H9 (cell line): Measurements from ENCODE around the gene ABCC11. TPM values are rescaled to one million over a fixed set of nuclear protein-coding genes. Genes with fewer than 3 reads are reported as not detected.

Experiments used
- DNase-seq: peaks from one replicate; pipeline ENCODE4 v3.0.0-alpha.2; 2017
- H2AFZ ChIP-seq: one replicate; pipeline ENCODE4 v1.6.1; 2013; ENCODE audit warnings: mild to moderate bottlenecking, low read length, control low read depth, moderate library complexity
- H2AK5ac ChIP-seq: 2 replicates; pipeline ENCODE4 v1.6.1; 2013; ENCODE audit warnings: low read length, control low read depth, mixed read lengths; ENCODE audit not compliant: insufficient read length
- H2BK120ac ChIP-seq: one replicate; pipeline ENCODE4 v1.6.1; 2013; ENCODE audit warnings: low read depth, mild to moderate bottlenecking, low read length, control low read depth, inconsistent platforms; ENCODE audit not compliant: poor library complexity, severe bottlenecking
- H2BK12ac ChIP-seq: 2 replicates; pipeline ENCODE4 v1.6.1; 2013; ENCODE audit warnings: low read length, control low read depth, mixed read lengths, low read depth; ENCODE audit not compliant: insufficient read length
- H2BK15ac ChIP-seq: 2 replicates; pipeline ENCODE4 v1.6.1; 2013; ENCODE audit warnings: low read depth, low read length, control low read depth
- H2BK20ac ChIP-seq: one replicate; pipeline ENCODE4 v1.6.1; 2013; ENCODE audit warnings: low read depth, mild to moderate bottlenecking, low read length, control low read depth, inconsistent platforms; ENCODE audit not compliant: poor library complexity, severe bottlenecking
- H2BK5ac ChIP-seq: 2 replicates; pipeline ENCODE4 v1.6.1; 2013; ENCODE audit warnings: low read length, control low read depth, mixed read lengths; ENCODE audit not compliant: insufficient read length
- H3K14ac ChIP-seq: 2 replicates; pipeline ENCODE4 v1.6.1; 2013; ENCODE audit warnings: low read length, control low read depth; ENCODE audit not compliant: insufficient read depth
- H3K18ac ChIP-seq: 2 replicates; pipeline ENCODE4 v1.6.1; 2013; ENCODE audit warnings: low read depth, mild to moderate bottlenecking, mixed read lengths, low read length, control low read depth; ENCODE audit not compliant: insufficient read length
- H3K23ac ChIP-seq: 2 replicates; pipeline ENCODE4 v1.6.1; 2013; ENCODE audit warnings: low read length, control low read depth, mixed read lengths, low read depth; ENCODE audit not compliant: insufficient read length
- H3K23me2 ChIP-seq: 2 replicates; pipeline ENCODE4 v1.6.1; 2013; ENCODE audit warnings: low read depth, mild to moderate bottlenecking, mixed read lengths, low read length, control low read depth; ENCODE audit not compliant: insufficient read length, poor library complexity, severe bottlenecking
- H3K27ac ChIP-seq: 2 replicates; pipeline ENCODE4 v1.5.1; 2013; ENCODE audit warnings: low read length, control low read depth, mixed read lengths, low read depth; ENCODE audit not compliant: insufficient read length
- H3K27me3 ChIP-seq: 2 replicates; pipeline ENCODE4 v1.6.1; 2013; ENCODE audit warnings: low read length, control low read depth, inconsistent platforms; ENCODE audit not compliant: insufficient read depth
- H3K4ac ChIP-seq: 2 replicates; pipeline ENCODE4 v1.6.1; 2013; ENCODE audit warnings: low read depth, mild to moderate bottlenecking, control low read depth, inconsistent platforms, low read length, moderate library complexity
- H3K4me1 ChIP-seq: 2 replicates; pipeline ENCODE4 v1.6.1; 2013; ENCODE audit warnings: low read length, control low read depth, inconsistent platforms; ENCODE audit not compliant: insufficient read depth
- H3K4me2 ChIP-seq: 2 replicates; pipeline ENCODE4 v1.6.1; 2013; ENCODE audit warnings: low read length, control low read depth, mixed read lengths; ENCODE audit not compliant: insufficient read length, insufficient read depth
- H3K56ac ChIP-seq: 2 replicates; pipeline ENCODE4 v1.6.1; 2013; ENCODE audit warnings: low read depth, mild to moderate bottlenecking, mixed read lengths, low read length, control low read depth; ENCODE audit not compliant: insufficient read length
- H3K79me1 ChIP-seq: 2 replicates; pipeline ENCODE4 v1.6.1; 2013; ENCODE audit warnings: low read depth, mild to moderate bottlenecking, moderate library complexity, low read length, control low read depth, inconsistent platforms; ENCODE audit not compliant: insufficient read depth, poor library complexity, severe bottlenecking
- H3K79me2 ChIP-seq: 2 replicates; pipeline ENCODE4 v1.6.1; 2013; ENCODE audit warnings: low read length, control low read depth, inconsistent platforms; ENCODE audit not compliant: insufficient read depth
- H3K9ac ChIP-seq: 2 replicates; pipeline ENCODE4 v1.6.1; 2013; ENCODE audit warnings: low read length, control low read depth, mixed read lengths; ENCODE audit not compliant: insufficient read length; ENCODE audit errors: extremely low read depth
- H3K9me3 ChIP-seq: one replicate; pipeline ENCODE4 v1.6.1; 2013; ENCODE audit warnings: low read depth, low read length, inconsistent platforms; ENCODE audit not compliant: control insufficient read depth
- H3T11ph ChIP-seq: one replicate; pipeline ENCODE4 v1.6.1; 2013; ENCODE audit warnings: mild to moderate bottlenecking, low read length, control low read depth, inconsistent platforms
- H4K20me1 ChIP-seq: one replicate; pipeline ENCODE4 v1.6.1; 2013; ENCODE audit not compliant: control insufficient read depth, insufficient read length, insufficient read depth
- H4K5ac ChIP-seq: 2 replicates; pipeline ENCODE4 v1.6.1; 2013; ENCODE audit warnings: low read depth, mild to moderate bottlenecking, mixed read lengths, low read length, control low read depth; ENCODE audit not compliant: insufficient read length
- H4K8ac ChIP-seq: replicated peaks from 2 replicates; pipeline ENCODE4 v1.6.1; 2013; ENCODE audit warnings: low read length, control low read depth, mixed read lengths, low read depth; ENCODE audit not compliant: insufficient read length
- H4K91ac ChIP-seq: 2 replicates; pipeline ENCODE4 v1.6.1; 2013; ENCODE audit warnings: low read depth, mild to moderate bottlenecking, moderate library complexity, mixed read lengths, low read length, control low read depth; ENCODE audit not compliant: insufficient read length
- H3K27ac Mint-ChIP-seq, 3 experiments: 2 replicates in 2 of 3; 3 replicates in 1 of 3; pipeline ENCODE4 v1.8.0; 2020 to 2021; ENCODE audit warnings: mixed read lengths in 3 of 3, mild to moderate bottlenecking in 1 of 3, moderate library complexity in 1 of 3
- H3K27me3 Mint-ChIP-seq: 2 replicates; pipeline ENCODE4 v1.8.0; 2021; ENCODE audit warnings: low read depth, mild to moderate bottlenecking, moderate library complexity, mixed read lengths
- H3K36me3 Mint-ChIP-seq, 3 experiments: 2 replicates in 2 of 3; 3 replicates in 1 of 3; pipeline ENCODE4 v1.8.0; 2020 to 2021; ENCODE audit warnings: low read depth in 3 of 3, mixed read lengths in 3 of 3; ENCODE audit not compliant: insufficient read depth in 1 of 3
- H3K4me1 Mint-ChIP-seq, 2 experiments: 2 replicates each; pipeline ENCODE4 v1.8.0; 2020; ENCODE audit warnings: mixed read lengths in 2 of 2
- H3K4me3 Mint-ChIP-seq, 2 experiments: 2 replicates in 1 of 2; 3 replicates in 1 of 2; pipeline ENCODE4 v1.8.0; 2020 to 2021; ENCODE audit warnings: mild to moderate bottlenecking in 2 of 2, mixed read lengths in 2 of 2, moderate library complexity in 1 of 2
- H3K9me3 Mint-ChIP-seq, 2 experiments: 2 replicates in 1 of 2; 3 replicates in 1 of 2; pipeline ENCODE4 v1.8.0; 2020; ENCODE audit warnings: mild to moderate bottlenecking in 2 of 2, mixed read lengths in 2 of 2, moderate library complexity in 1 of 2
- CTCF ChIP-seq: fragments of 200-600 bp; sonication (generic); conservative IDR thresholded peaks from 3 replicates; pipeline ENCODE4 v1.8.0; 2021; ENCODE audit warnings: antibody characterized with exemption, mild to moderate bottlenecking
- WGBS: extraction: QIAGEN DNeasy Blood & Tissue Kit; methylation state at CpG from one replicate; pipeline ENCODE4 v1.1.7; 2013; ENCODE audit warnings: missing lambda C conversion rate, low lambda C conversion rate, mixed read lengths; ENCODE audit not compliant: insufficient read length; ENCODE audit errors: extremely low coverage; 5-methylcytosine and 5-hydroxymethylcytosine counted together
- total RNA-seq: library from RNA; stranded (reverse); gene quantifications from 2 replicates; pipeline ENCODE4 v1.2.1, GENCODE V29; 2021

ABCC11 gene
- total RNA-seq, 1 experiment from 2014 or later = 0.33 TPM

- no peak overlapping the region for H2BK12ac ChIP-seq
- H3K9ac ChIP-seq = no peak overlapping the region
- Mint-ChIP-seq H3K36me3 (no peaks in the 10 kb centered on the region), H3K27me3 (no peaks in the 10 kb centered on the region; the same call in none of the 2 replicates), H3K27ac (no peak overlapping the region), H3K9me3 (no peaks in the 10 kb centered on the region; a peak in 1 of 5 replicates), H3K4me1 (peaks cover 5 to 8% of the 10 kb centered on the region in 2 experiments), H3K4me3 (no peak overlapping the region)
- no peak overlapping the region for H3K4me2 ChIP-seq
- H3K27me3 ChIP-seq = no peaks in the 10 kb centered on the region
- H4K91ac ChIP-seq = no peak overlapping the region
- H2BK5ac ChIP-seq = no peak overlapping the region
- no peak overlapping the region for H3K56ac ChIP-seq
- H2AFZ ChIP-seq = no peak overlapping the region
- no CpG with 5 or more reads among the region's 18 CpGs for WGBS
- no peaks in the 10 kb centered on the region for H3K4me1 ChIP-seq
- no peak overlapping the region for H2BK120ac ChIP-seq
- no peak overlapping the region for H2BK20ac ChIP-seq
- no peak overlapping the region for H3K18ac ChIP-seq
- H3K4ac ChIP-seq = no peak overlapping the region
- H4K20me1 ChIP-seq = no peaks in the 10 kb centered on the region
- H2AK5ac ChIP-seq = no peak overlapping the region
- H3K9me3 ChIP-seq = no peaks in the 10 kb centered on the region
- no peak overlapping the region for H2BK15ac ChIP-seq
- H3K27ac ChIP-seq = no peak overlapping the region
- no peak overlapping the region for H3K14ac ChIP-seq
- H3K23me2 ChIP-seq = no peaks in the 10 kb centered on the region
- no peak overlapping the region for H4K5ac ChIP-seq
- no peak overlapping the region for H3T11ph ChIP-seq
- no peak for TF ChIP-seq CTCF
- no peaks in the 10 kb centered on the region for H3K79me2 ChIP-seq
- H4K8ac ChIP-seq = no peak overlapping the region
- no peak overlapping the region for H3K23ac ChIP-seq
- DNase-seq = no peak
- no peaks in the 10 kb centered on the region for H3K79me1 ChIP-seq
Observed at GRCh38 chr16:48133455-48134211, 113.7 kb downstream of the ABCC11 start.
